Upper lobe of left lung (tissue), 6 donors: ENCODE results near the gene ZNF761. TPM values are rescaled to one million over a fixed set of nuclear protein-coding genes. Genes with fewer than 3 reads are reported as not detected.
"Not testable (repeated sequence)": the region's sequence is repeated elsewhere in the genome, so short reads cannot be mapped to it uniquely, and the experiment has no call there.

Source experiments
- ATAC-seq, 2 donors: fragments of 200-7000 bp; cut with Tn5 transposase; one replicate each; pipeline ENCODE4 v1.9.1; 2022; ENCODE audit warnings: mild to moderate bottlenecking in 2 of 2, moderate library complexity in 2 of 2; ENCODE audit not compliant: low FRiP score in 2 of 2
- DNase-seq, 2 donors: peaks; one replicate each; pipeline ENCODE4 v3.0.0-alpha.2; 2019 to 2020
- H3K27ac ChIP-seq, 4 donors: fragments of 200-600 bp; sonication (generic); one replicate each; pipeline ENCODE4 v1.5.1; 2016 to 2019
- H3K27me3 ChIP-seq, 4 donors: fragments of 200-600 bp; sonication (generic); one replicate each; pipeline ENCODE4 v1.5.1; 2017 to 2019
- H3K36me3 ChIP-seq, 4 donors: fragments of 200-600 bp; sonication (generic); one replicate each; pipeline ENCODE4 v1.5.1; 2016 to 2019
- H3K4me1 ChIP-seq, 4 donors: fragments of 200-600 bp; sonication (generic); one replicate each; pipeline ENCODE4 v1.5.1; 2018 to 2019
- H3K4me3 ChIP-seq, 4 donors: fragments of 200-600 bp; sonication (generic); one replicate each; pipeline ENCODE4 v1.5.1; 2017 to 2019; ENCODE audit warnings: mild to moderate bottlenecking in 2 of 4, moderate library complexity in 1 of 4
- H3K9me3 ChIP-seq, 4 donors: fragments of 200-600 bp; sonication (generic); one replicate each; pipeline ENCODE4 v1.5.1; 2018 to 2019
- CTCF ChIP-seq, 6 experiments: fragments of 450-650 bp in 4 of 6; fragments of 200-600 bp in 2 of 6; sonication (generic) in 2 of 6; IDR thresholded peaks; one replicate each; pipeline ENCODE4 v1.5.1; 2016 to 2019; ENCODE audit warnings: antibody characterized with exemption in 6 of 6
- EP300 ChIP-seq, 4 donors: sonication (generic); formaldehyde crosslinking; IDR thresholded peaks; one replicate each; pipeline ENCODE4 v1.5.1; 2017; ENCODE audit warnings: antibody characterized with exemption in 4 of 4, control low read depth in 2 of 4
- POLR2A ChIP-seq, 4 donors: fragments of 450-650 bp; IDR thresholded peaks; one replicate each; pipeline ENCODE4 v1.5.1; 2016 to 2017; ENCODE audit warnings: antibody characterized with exemption in 4 of 4, mild to moderate bottlenecking in 2 of 4
- POLR2AphosphoS5 ChIP-seq, 2 donors: sonication (generic); formaldehyde crosslinking; IDR thresholded peaks; one replicate each; pipeline ENCODE4 v1.5.1; 2017; ENCODE audit warnings: antibody characterized with exemption in 2 of 2
- WGBS, 2 donors: methylation state at CpG; one replicate each; pipeline ENCODE4 v1.1.5; 2017 to 2018; 5-methylcytosine and 5-hydroxymethylcytosine counted together
- total RNA-seq, 6 donors: library from RNA; depleted of rRNA in 4 of 6; stranded (reverse); fragments of >200 nt in 4 of 6; gene quantifications; one replicate each; pipeline versions ENCODE4 v1.1.0 to v1.2.1, GENCODE V29; 2016 to 2021
- donor health status: DM: no; HTN: no; CAD: no; lungs with moderate emphysema.
- donor health status: DM: no; HTN: yes; CAD: no; lungs with severe emphysema.

The ZNF761 gene
- total RNA-seq, 6 donors from 2014 or later, result 5.0 to 26.2 (median 9.5) TPM

GRCh38 chr19:53492153-53492552 is 60.4 kb downstream of the ZNF761 start:
- DNase-seq, result no peak
- WGBS, 2 donors, result 95 to 97% methylated on average over 5 of the region's 5 CpGs
- ATAC-seq, result no peak
- no peaks in the 10 kb centered on the region for H3K4me1 ChIP-seq
- H3K9me3 ChIP-seq, result peaks cover 18 to 82% (median 67%) of the 10 kb centered on the region in 4 donors
- H3K4me3 ChIP-seq, result no peak overlapping the region
- TF ChIP-seq POLR2A (IDR thresholded peaks at IDR 0.05) (no peak), EP300 (IDR thresholded peaks at IDR 0.05) (no peak), CTCF (IDR thresholded peaks at IDR 0.05) (no peak), POLR2AphosphoS5 (IDR thresholded peaks at IDR 0.05) (no peak)
- H3K27me3 ChIP-seq, result no peaks in the 10 kb centered on the region
- H3K27ac ChIP-seq, result no peak overlapping the region
- H3K36me3 ChIP-seq, result peaks cover 22 to 48% (median 32%) of the 10 kb centered on the region in 4 donors

- Histone ChIP-seq H3K27ac (peak overlapping the region in 3 of 4 donors; percentile 24 to 48 (median 46)), H3K9me3 (peaks cover 8 to 31% (median 26%) of the 10 kb centered on the region in 4 donors)
- not testable (repeated sequence) for H3K36me3 ChIP-seq, H3K4me1 ChIP-seq, H3K4me3 ChIP-seq, DNase-seq, H3K27me3 ChIP-seq
- TF ChIP-seq POLR2AphosphoS5 (IDR thresholded peaks at IDR 0.05) (peak; percentile 14 to 70), EP300 (IDR thresholded peaks at IDR 0.05) (peak in 1 of 4 donors; percentile 41)
- peak in 1 of 2 donors; percentile 75 for ATAC-seq
- 58 to 60% methylated on average over 11 of the region's 11 CpGs for WGBS, 2 donors
Observed at GRCh38 chr19:53497311-53498023, 65.7 kb downstream of the ZNF761 start.

- H3K4me1 ChIP-seq, H3K4me3 ChIP-seq, ATAC-seq, H3K36me3 ChIP-seq, H3K27me3 ChIP-seq, DNase-seq: not testable (repeated sequence)
- 50 to 64% methylated on average over 4 of the region's 4 CpGs for WGBS, 2 donors
- Histone ChIP-seq H3K9me3 (peaks cover 2 to 26% (median 23%) of the 10 kb centered on the region in 4 donors), H3K27ac (peak overlapping the region in 3 of 4 donors; percentile 24 to 48 (median 46))
Observed at GRCh38 chr19:53498024-53498395, 66.2 kb downstream of the ZNF761 start.

- WGBS, 2 donors, result 54 to 58% methylated on average over 7 of the region's 7 CpGs
- H3K27ac ChIP-seq, ATAC-seq, H3K36me3 ChIP-seq, H3K9me3 ChIP-seq, H3K27me3 ChIP-seq, H3K4me1 ChIP-seq, H3K4me3 ChIP-seq, DNase-seq: not testable (repeated sequence)
Observed at GRCh38 chr19:53503151-53503550, 71.4 kb downstream of the ZNF761 start.

GRCh38 chr19:53503671-53504364 is 72.0 kb downstream of the ZNF761 start:
- not testable (repeated sequence) for H3K4me1 ChIP-seq, H3K27me3 ChIP-seq, H3K9me3 ChIP-seq, DNase-seq, H3K36me3 ChIP-seq
- 8% methylated on average over 6 of the region's 14 CpGs; no CpG with 5 or more reads in 1 of the 2 donors for WGBS, 2 donors
- ATAC-seq, result peak; percentile 21 to 65
- Histone ChIP-seq H3K27ac (peak overlapping the region in 1 of 4 donors; percentile 30), H3K4me3 (peak overlapping the region in 1 of 4 donors; percentile 40)

GRCh38 chr19:53504365-53504703 is 72.5 kb downstream of the ZNF761 start:
- TF ChIP-seq CTCF (IDR thresholded peaks at IDR 0.05), result peak in 2 of 6 experiments; percentile 18 to 30
- H3K9me3 ChIP-seq, H3K36me3 ChIP-seq, H3K4me1 ChIP-seq, DNase-seq, H3K27me3 ChIP-seq: not testable (repeated sequence)
- ATAC-seq, result peak; percentile 60 to 74
- peak overlapping the region in 3 of 4 donors; percentile 22 to 40 (median 38) for H3K4me3 ChIP-seq
- H3K27ac ChIP-seq, result peak overlapping the region; percentile 70 to 82 (median 74)
- WGBS, 2 donors, result 18 to 19% methylated on average over 11 of the region's 13 CpGs
